Measurements from ENCODE around the gene KLHL7.

DNA sequence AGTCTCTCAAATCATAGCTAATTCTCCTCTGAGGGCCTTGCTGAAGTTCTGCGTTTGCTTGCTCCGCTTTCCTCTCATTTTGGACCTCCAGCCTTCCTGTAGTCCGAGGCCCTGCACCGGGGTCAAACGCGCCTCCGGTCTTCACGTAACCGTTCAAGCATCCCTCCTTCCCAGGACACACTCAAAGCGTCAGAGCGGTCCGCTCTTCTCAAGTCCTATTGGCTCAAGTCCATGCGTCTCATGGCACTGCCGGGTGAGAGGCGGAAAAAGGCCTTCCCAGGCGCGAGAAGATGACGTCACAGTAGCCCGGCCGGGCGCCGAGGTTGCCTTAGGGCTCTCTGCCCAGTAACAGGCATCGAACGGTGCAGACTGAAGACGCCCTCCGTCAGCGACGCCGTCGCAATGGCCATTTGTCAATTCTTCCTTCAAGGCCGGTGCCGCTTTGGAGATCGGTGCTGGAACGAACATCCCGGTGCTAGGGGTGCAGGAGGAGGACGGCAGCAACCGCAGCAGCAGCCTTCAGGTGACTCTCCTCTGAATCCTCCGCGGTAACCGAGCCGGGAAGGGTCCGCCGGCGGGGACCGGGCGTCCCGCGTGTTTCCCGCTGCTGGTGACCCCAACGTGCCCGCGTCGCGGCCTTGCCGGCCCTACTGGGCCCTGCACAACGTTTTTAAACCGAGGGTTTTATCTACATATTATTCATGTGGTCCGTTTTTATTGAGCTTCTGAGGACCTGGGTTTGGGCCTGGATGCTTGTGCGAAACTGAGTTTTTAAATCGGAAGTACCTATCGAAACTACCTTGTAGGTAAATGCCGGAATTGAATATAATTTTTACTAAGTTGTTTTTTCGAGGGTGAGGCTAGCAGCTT lies 76.3 kb downstream of the KLHL7 start, which contains the start of gene NUP42:
- TF ChIP-seq, protein P1, sequence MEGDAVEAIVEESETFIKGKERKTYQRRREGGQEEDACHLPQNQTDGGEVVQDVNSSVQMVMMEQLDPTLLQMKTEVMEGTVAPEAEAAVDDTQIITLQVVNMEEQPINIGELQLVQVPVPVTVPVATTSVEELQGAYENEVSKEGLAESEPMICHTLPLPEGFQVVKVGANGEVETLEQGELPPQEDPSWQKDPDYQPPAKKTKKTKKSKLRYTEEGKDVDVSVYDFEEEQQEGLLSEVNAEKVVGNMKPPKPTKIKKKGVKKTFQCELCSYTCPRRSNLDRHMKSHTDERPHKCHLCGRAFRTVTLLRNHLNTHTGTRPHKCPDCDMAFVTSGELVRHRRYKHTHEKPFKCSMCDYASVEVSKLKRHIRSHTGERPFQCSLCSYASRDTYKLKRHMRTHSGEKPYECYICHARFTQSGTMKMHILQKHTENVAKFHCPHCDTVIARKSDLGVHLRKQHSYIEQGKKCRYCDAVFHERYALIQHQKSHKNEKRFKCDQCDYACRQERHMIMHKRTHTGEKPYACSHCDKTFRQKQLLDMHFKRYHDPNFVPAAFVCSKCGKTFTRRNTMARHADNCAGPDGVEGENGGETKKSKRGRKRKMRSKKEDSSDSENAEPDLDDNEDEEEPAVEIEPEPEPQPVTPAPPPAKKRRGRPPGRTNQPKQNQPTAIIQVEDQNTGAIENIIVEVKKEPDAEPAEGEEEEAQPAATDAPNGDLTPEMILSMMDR (IDR thresholded peaks at IDR 0.05) = peak in 1 of 6 experiments; percentile 21
- peak in 1 of 2 donors; percentile 82 for TF ChIP-seq POLR2A (IDR thresholded peaks at IDR 0.05)

Measured in thyroid gland (tissue), 4 donors.